DOHH2 (cell line): Measurements from ENCODE around the gene MGAT5.

Experiments
- EZH2phosphoT487 ChIP-seq: fragments of 200-600 bp; sonication (generic); IDR thresholded peaks from 2 replicates; pipeline ENCODE4 v1.6.1; 2017; ENCODE audit warnings: borderline replicate concordance, mild to moderate bottlenecking, antibody characterized with exemption, low read length, moderate library complexity, mixed read lengths
- TF ChIP-seq, protein P1 (sequence below): fragments of 200-600 bp; sonication (generic); IDR thresholded peaks from one replicate; pipeline ENCODE4 v1.5.1; 2014; ENCODE audit warnings: antibody characterized with exemption, mild to moderate bottlenecking, low read depth, low read length; ENCODE audit not compliant: poor library complexity, severe bottlenecking

DNA sequence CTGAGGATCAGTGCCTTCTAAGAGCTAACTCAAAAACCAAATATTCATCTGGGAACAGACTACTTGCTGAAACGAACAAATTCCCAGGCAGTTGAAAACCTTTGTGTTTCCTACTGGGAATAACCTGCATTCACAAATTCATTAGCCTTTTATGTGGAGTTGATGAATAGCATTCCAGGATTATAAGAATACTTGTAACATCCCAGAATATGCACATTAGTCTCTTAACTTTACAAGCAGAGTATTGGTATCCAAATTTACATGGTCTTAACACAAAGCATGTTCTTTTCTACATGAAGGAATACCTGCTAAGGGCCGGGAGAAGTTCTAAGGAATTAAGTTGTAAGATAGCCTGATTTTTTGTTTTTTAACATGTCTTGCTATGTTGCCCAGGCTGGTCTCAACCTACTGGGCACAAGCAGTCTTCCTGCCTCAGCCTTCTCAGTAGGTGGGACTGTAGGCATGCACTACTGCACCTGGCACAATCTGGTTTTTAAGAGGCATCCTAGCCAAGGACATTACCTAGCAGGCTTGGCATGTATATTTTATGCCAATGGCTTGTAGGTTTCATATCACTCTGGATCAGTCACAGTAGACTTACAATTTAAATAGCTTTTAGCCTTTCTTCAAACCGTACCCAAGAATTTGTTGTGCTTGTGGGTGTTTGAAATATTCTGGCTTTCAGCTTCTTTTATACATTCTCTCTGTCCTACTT lies 50.7 kb downstream of the MGAT5 start:
- TF ChIP-seq, protein P1, sequence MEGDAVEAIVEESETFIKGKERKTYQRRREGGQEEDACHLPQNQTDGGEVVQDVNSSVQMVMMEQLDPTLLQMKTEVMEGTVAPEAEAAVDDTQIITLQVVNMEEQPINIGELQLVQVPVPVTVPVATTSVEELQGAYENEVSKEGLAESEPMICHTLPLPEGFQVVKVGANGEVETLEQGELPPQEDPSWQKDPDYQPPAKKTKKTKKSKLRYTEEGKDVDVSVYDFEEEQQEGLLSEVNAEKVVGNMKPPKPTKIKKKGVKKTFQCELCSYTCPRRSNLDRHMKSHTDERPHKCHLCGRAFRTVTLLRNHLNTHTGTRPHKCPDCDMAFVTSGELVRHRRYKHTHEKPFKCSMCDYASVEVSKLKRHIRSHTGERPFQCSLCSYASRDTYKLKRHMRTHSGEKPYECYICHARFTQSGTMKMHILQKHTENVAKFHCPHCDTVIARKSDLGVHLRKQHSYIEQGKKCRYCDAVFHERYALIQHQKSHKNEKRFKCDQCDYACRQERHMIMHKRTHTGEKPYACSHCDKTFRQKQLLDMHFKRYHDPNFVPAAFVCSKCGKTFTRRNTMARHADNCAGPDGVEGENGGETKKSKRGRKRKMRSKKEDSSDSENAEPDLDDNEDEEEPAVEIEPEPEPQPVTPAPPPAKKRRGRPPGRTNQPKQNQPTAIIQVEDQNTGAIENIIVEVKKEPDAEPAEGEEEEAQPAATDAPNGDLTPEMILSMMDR = no peak
- TF ChIP-seq EZH2phosphoT487 = no peak
